ENCODE results near the gene RDX. TPM values are rescaled to one million over a fixed set of nuclear protein-coding genes. Genes with fewer than 3 reads are reported as not detected.

RDX gene
- total RNA-seq, 1 experiment from 2014 or later, result 76.8 TPM

GRCh38 chr11:110242746-110243145 is 53.7 kb downstream of the RDX start:
- DNase-seq, result no peak
- H3K27me3 Mint-ChIP-seq (ENCODE audit: unreplicated experiment), result no peaks in the 10 kb centered on the region
- no peaks in the 10 kb centered on the region for H3K9me3 Mint-ChIP-seq (ENCODE audit: low read depth, unreplicated experiment)
- no TSS peak for BruUV-seq (replicated peaks)
- no peak overlapping the region for H3K27ac Mint-ChIP-seq (ENCODE audit: unreplicated experiment)
- TF ChIP-seq CTCF (IDR thresholded peaks at IDR 0.05; ENCODE audit: unreplicated experiment), result no peak
- CTCF ChIA-PET, result interaction anchor here (0.7 kb wide), 1 partner anchor 189 kb away, joined by 4 read pairs; no protein-coding TSS in a partner anchor
- no peaks in the 10 kb centered on the region for H3K4me1 Mint-ChIP-seq (ENCODE audit: low read depth, unreplicated experiment)
- no peak overlapping the region for H3K4me3 Mint-ChIP-seq (ENCODE audit: low read depth, unreplicated experiment)
- peaks cover 8% of the 10 kb centered on the region for H3K36me3 Mint-ChIP-seq (ENCODE audit: insufficient read depth, unreplicated experiment)
- intact Hi-C loops (cut with micrococcal nuclease; ENCODE audit: unreplicated experiment), result no loop called here

GRCh38 chr11:110242188-110242587 is 54.2 kb downstream of the RDX start:
- Mint-ChIP-seq H3K27ac (ENCODE audit: unreplicated experiment) (no peak overlapping the region), H3K4me3 (ENCODE audit: low read depth, unreplicated experiment) (no peak overlapping the region), H3K27me3 (ENCODE audit: unreplicated experiment) (no peaks in the 10 kb centered on the region), H3K4me1 (ENCODE audit: low read depth, unreplicated experiment) (no peaks in the 10 kb centered on the region), H3K9me3 (ENCODE audit: low read depth, unreplicated experiment) (no peaks in the 10 kb centered on the region), H3K36me3 (ENCODE audit: insufficient read depth, unreplicated experiment) (peaks cover 5% of the 10 kb centered on the region)
- no TSS peak for BruUV-seq (replicated peaks)
- intact Hi-C loops (cut with micrococcal nuclease; ENCODE audit: unreplicated experiment), result no loop called here
- TF ChIP-seq CTCF (IDR thresholded peaks at IDR 0.05; ENCODE audit: unreplicated experiment), result no peak
- no peak for DNase-seq
- CTCF ChIA-PET, result interaction anchor here (0.7 kb wide), 1 partner anchor 190 kb away, joined by 4 read pairs; no protein-coding TSS in a partner anchor

GRCh38 chr11:110235966-110236365 is 60.4 kb downstream of the RDX start:
- H3K36me3 Mint-ChIP-seq (ENCODE audit: insufficient read depth, unreplicated experiment), result peaks cover 4% of the 10 kb centered on the region
- DNase-seq, result no peak
- no peaks in the 10 kb centered on the region for H3K9me3 Mint-ChIP-seq (ENCODE audit: low read depth, unreplicated experiment)
- no peak overlapping the region for H3K4me3 Mint-ChIP-seq (ENCODE audit: low read depth, unreplicated experiment)
- no TSS peak for BruUV-seq (replicated peaks)
- no peak for TF ChIP-seq CTCF (IDR thresholded peaks at IDR 0.05; ENCODE audit: unreplicated experiment)
- no peaks in the 10 kb centered on the region for H3K4me1 Mint-ChIP-seq (ENCODE audit: low read depth, unreplicated experiment)
- H3K27ac Mint-ChIP-seq (ENCODE audit: unreplicated experiment), result no peak overlapping the region
- intact Hi-C loops (cut with micrococcal nuclease; ENCODE audit: unreplicated experiment), result loop anchor here (10.0 kb wide), 1 partner anchor 49 kb away; no protein-coding TSS in a partner anchor
- CTCF ChIA-PET, result no interaction called here
- H3K27me3 Mint-ChIP-seq (ENCODE audit: unreplicated experiment), result no peaks in the 10 kb centered on the region

- Mint-ChIP-seq H3K36me3 (ENCODE audit: insufficient read depth, unreplicated experiment) (peaks cover 8% of the 10 kb centered on the region), H3K4me1 (ENCODE audit: low read depth, unreplicated experiment) (no peaks in the 10 kb centered on the region), H3K27ac (ENCODE audit: unreplicated experiment) (no peak overlapping the region), H3K9me3 (ENCODE audit: low read depth, unreplicated experiment) (no peaks in the 10 kb centered on the region), H3K27me3 (ENCODE audit: unreplicated experiment) (no peaks in the 10 kb centered on the region), H3K4me3 (ENCODE audit: low read depth, unreplicated experiment) (no peak overlapping the region)
- intact Hi-C loops (cut with micrococcal nuclease; ENCODE audit: unreplicated experiment), result loop anchor here (10.0 kb wide), 1 partner anchor 54 kb away; no protein-coding TSS in a partner anchor
- DNase-seq, result no peak
- CTCF ChIA-PET, result no interaction called here
- BruUV-seq (replicated peaks), result no TSS peak
- no peak for TF ChIP-seq CTCF (IDR thresholded peaks at IDR 0.05; ENCODE audit: unreplicated experiment)
These were observed 66.0 kb downstream of the RDX start for GRCh38 chr11:110230377-110230776.
